Measurements from ENCODE around the gene LRRC10B. TPM values are rescaled to one million over a fixed set of nuclear protein-coding genes. Genes with fewer than 3 reads are reported as not detected.

LRRC10B gene
- total RNA-seq, 1 donor from 2014 or later = not detected

DNA sequence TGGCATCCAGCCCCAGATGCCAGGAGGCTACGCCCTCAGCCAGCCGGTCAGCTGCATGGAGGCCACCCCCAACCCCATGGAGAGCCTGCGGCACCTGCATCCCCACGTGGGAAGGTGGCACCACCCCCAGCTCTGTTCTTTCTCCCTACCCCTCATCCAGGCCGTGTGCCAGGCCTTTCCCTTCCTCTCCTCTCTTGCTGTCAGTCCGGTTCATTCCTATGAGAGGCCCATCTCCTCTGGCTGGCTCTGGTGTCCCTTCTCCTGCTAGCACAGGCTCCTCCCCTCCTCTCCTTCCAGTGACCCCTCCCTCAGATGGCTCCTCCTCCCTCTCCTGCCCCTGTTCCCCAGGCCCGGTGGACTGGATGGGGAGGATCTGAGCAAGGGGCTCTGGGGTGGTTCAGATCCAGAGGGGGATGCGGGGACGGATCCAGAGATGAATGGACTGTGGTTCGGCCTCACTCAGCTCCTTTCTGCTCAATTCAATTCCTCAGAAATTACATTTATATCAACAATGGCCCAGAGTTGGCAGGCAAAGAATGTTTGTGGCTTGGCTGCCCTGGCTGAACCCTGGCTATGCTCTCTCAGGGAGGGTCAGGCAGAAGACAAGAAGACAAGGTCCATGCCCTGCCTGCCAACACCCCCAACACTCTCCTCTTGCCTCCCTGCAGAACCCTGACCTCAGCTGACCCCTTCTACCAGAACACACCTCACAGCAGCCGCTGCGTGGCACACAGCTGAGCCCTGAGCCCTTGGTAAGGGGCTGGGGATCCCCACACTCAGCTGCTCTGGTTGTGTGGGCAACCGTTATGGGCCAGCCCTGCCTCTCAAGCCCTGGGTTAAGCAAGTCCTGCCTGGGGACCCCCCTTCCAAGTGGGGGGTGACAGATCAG is 18.5 kb upstream of the LRRC10B start:
- peaks cover 56% of the 10 kb centered on the region for H3K4me1 Mint-ChIP-seq

GRCh38 chr11:61491736-61492395 is 16.7 kb upstream of the LRRC10B start:
- no peak overlapping the region for H3K9ac ChIP-seq
- no peaks in the 10 kb centered on the region for H3K36me3 ChIP-seq
- Mint-ChIP-seq H3K27me3 (ENCODE audit: insufficient read depth, low read depth) (peaks cover 13% of the 10 kb centered on the region), H3K9me3 (no peaks in the 10 kb centered on the region), H3K4me1 (peaks cover 48% of the 10 kb centered on the region), H3K4me3 (peak overlapping the region; percentile 8), H3K27ac (peak overlapping the region; percentile 24), H3K36me3 (no peaks in the 10 kb centered on the region)
- H3K4me2 ChIP-seq = no peak overlapping the region
- H3K4me1 ChIP-seq = peaks cover 22% of the 10 kb centered on the region
- H3K79me2 ChIP-seq (ENCODE audit: low read depth) = no peaks in the 10 kb centered on the region
- H3K4me3 ChIP-seq = no peak overlapping the region
- peaks cover 3% of the 10 kb centered on the region for H4K20me1 ChIP-seq (ENCODE audit: low read depth)
- no peak overlapping the region for H2AFZ ChIP-seq (replicated peaks)
- H3K9me3 ChIP-seq (ENCODE audit: low read depth) = no peaks in the 10 kb centered on the region
- H3K27ac ChIP-seq = no peak overlapping the region
- DNase-seq (ENCODE audit: low spot score) = no peak
- H3F3A ChIP-seq (ENCODE audit: low read depth) = peaks cover 12% of the 10 kb centered on the region
- no peaks in the 10 kb centered on the region for H3K27me3 ChIP-seq
- TF ChIP-seq CTCF (IDR thresholded peaks at IDR 0.05) = no peak
- TF ChIP-seq EZH2phosphoT487 (IDR thresholded peaks at IDR 0.05) = no peak
- no peak for TF ChIP-seq EZH2 (IDR thresholded peaks at IDR 0.05)

More for the DNA sequence above, 18.5 kb upstream of the LRRC10B start:
- peak; percentile 70 for DNase-seq (ENCODE audit: low spot score)
- no peak overlapping the region for H3K4me3 ChIP-seq
- peaks cover 3% of the 10 kb centered on the region for H4K20me1 ChIP-seq (ENCODE audit: low read depth)
- H3K9ac ChIP-seq = no peak overlapping the region
- H3K36me3 Mint-ChIP-seq = no peaks in the 10 kb centered on the region
- no peaks in the 10 kb centered on the region for H3K9me3 ChIP-seq (ENCODE audit: low read depth)
- TF ChIP-seq EZH2 (IDR thresholded peaks at IDR 0.05) = no peak
- TF ChIP-seq EZH2phosphoT487 (IDR thresholded peaks at IDR 0.05) = no peak
- TF ChIP-seq CTCF (IDR thresholded peaks at IDR 0.05) = no peak
- H3K4me3 Mint-ChIP-seq = peak overlapping the region; percentile 64
- H3K36me3 ChIP-seq = no peaks in the 10 kb centered on the region
- peak overlapping the region; percentile 50 for H3K27ac Mint-ChIP-seq
- H3K27ac ChIP-seq = no peak overlapping the region
- no peaks in the 10 kb centered on the region for H3K9me3 Mint-ChIP-seq
- peak overlapping the region; percentile 56 for H3K4me2 ChIP-seq
- H2AFZ ChIP-seq (replicated peaks) = no peak overlapping the region
- H3K79me2 ChIP-seq (ENCODE audit: low read depth) = no peaks in the 10 kb centered on the region
- H3F3A ChIP-seq (ENCODE audit: low read depth) = peaks cover 12% of the 10 kb centered on the region
- peaks cover 22% of the 10 kb centered on the region for H3K4me1 ChIP-seq
- peaks cover 11% of the 10 kb centered on the region for H3K27me3 Mint-ChIP-seq (ENCODE audit: insufficient read depth, low read depth)
- no peaks in the 10 kb centered on the region for H3K27me3 ChIP-seq

DNA sequence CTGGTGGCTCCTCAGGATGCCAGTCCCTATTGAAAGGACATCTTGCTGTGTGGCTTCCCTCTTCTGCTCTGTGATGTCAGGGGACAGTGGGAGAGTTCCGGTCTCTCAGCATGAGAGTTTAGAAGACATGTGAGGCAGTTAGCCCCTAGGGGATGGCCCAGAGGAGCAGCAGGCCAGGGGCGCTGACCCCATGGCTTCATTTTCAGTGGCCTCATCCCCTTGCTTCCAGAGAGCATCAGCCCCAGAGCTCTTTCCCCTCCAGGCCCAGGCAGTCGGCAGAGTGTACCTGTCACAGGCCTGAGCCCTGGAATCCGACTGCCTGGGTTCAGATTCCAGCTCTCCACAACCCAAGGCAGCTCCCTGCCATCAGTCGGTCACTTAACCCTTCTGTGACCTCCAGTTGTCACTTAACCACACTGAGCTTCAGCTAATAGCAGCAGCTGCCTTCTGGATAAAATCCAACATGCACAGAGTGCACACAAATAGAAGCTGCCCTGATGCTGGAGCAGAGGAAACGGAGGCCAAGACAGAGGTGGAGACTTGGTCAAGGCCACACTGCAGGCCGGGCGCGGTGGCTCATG is 14.1 kb upstream of the LRRC10B start:
- Histone ChIP-seq H3K9ac (no peak overlapping the region), H3K9me3 (ENCODE audit: low read depth) (no peaks in the 10 kb centered on the region), H3F3A (ENCODE audit: low read depth) (no peaks in the 10 kb centered on the region), H3K27ac (no peak overlapping the region), H2AFZ (replicated peaks) (no peak overlapping the region), H3K79me2 (ENCODE audit: low read depth) (no peaks in the 10 kb centered on the region), H3K4me2 (no peak overlapping the region), H3K36me3 (no peaks in the 10 kb centered on the region), H3K4me3 (no peak overlapping the region), H3K4me1 (peaks cover 11% of the 10 kb centered on the region), H3K27me3 (peaks cover 8% of the 10 kb centered on the region), H4K20me1 (ENCODE audit: low read depth) (no peaks in the 10 kb centered on the region)
- Mint-ChIP-seq H3K4me1 (peaks cover 39% of the 10 kb centered on the region), H3K36me3 (no peaks in the 10 kb centered on the region), H3K27me3 (ENCODE audit: insufficient read depth, low read depth) (peaks cover 9% of the 10 kb centered on the region), H3K4me3 (no peak overlapping the region), H3K9me3 (no peaks in the 10 kb centered on the region), H3K27ac (peak overlapping the region; percentile 87)
- no peak for DNase-seq (ENCODE audit: low spot score)
- TF ChIP-seq EZH2 (IDR thresholded peaks at IDR 0.05) (no peak), EZH2phosphoT487 (IDR thresholded peaks at IDR 0.05) (no peak), CTCF (IDR thresholded peaks at IDR 0.05) (no peak)
